DMS79 (cell line): ENCODE data around the gene FADD.
"Not testable (repeated sequence)": the region's sequence is repeated elsewhere in the genome, so short reads cannot be mapped to it uniquely, and the experiment has no call there.

Experiments
- DNase-seq: peaks from one replicate; lab custom pipeline; 2025; lab: John Stamatoyannopoulos, UW

The FADD gene

GRCh38 chr11:70182266-70182665, 20.8 kb upstream of the FADD start:
- no peak for DNase-seq

DNA sequence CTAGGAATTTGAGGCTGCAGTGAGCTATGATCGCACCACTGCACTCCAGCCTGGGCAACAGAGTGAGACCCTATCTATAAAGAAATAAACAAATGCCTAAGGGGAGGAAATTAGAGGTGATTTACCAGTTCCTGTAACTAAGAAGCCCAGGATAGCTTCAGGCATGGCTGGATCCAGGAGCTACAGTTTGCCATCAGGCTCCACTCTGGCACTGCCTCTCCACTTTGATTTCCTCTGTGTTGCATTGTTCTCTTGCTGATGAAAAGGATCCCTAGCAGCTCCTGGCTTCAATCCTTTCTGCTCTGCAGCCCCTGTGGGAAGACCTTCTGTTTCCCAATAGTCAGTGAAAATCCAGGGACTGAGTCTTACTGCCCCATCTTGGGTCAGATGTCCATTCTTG, 20.1 kb upstream of the FADD start:
- DNase-seq = no peak

DNA sequence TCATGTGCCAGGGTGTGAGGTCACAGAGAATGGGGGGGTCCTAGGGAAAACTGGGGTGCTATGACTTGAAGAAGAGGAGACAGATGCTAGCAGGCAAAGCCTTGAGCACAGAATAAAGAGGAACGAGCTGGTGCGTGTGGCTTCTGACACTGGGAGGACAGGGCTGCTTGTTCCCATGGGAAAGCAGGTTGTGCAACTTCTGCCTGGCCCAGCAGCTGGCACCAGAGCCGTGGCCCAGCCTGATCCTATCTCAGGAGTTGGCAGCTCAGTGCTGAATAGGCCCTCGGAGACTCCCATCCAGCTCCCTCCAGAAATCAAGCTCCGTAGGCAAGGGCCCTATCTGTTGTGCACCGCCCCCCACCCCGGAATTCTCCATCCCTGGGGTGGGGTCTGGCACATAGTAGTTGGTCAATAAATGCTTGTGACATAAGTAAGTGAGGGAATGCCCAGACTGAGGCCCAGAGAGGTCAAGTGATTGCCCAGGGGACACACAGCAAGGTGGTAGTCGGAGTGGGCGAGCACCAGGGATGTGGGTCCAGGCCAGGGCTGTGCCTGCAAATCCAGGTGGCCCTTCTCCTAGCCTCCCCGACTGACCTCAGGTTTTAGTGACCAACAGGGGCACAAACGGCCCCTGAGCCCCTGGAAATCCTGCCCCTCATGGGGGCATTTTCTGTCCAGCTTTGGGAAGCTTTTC, 19.5 kb upstream of the FADD start:
- no peak for DNase-seq

GRCh38 chr11:70184396-70184795, 18.7 kb upstream of the FADD start:
- DNase-seq = no peak

- no peak for DNase-seq
Observed at GRCh38 chr11:70185348-70186055, 17.6 kb upstream of the FADD start.

- no peak for DNase-seq
Observed at GRCh38 chr11:70186420-70186819, 16.7 kb upstream of the FADD start.

GRCh38 chr11:70186936-70187335, 16.2 kb upstream of the FADD start:
- no peak for DNase-seq

GRCh38 chr11:70187771-70188170, 15.3 kb upstream of the FADD start:
- DNase-seq = no peak

GRCh38 chr11:70189622-70190021, 13.5 kb upstream of the FADD start:
- DNase-seq = no peak

DNA sequence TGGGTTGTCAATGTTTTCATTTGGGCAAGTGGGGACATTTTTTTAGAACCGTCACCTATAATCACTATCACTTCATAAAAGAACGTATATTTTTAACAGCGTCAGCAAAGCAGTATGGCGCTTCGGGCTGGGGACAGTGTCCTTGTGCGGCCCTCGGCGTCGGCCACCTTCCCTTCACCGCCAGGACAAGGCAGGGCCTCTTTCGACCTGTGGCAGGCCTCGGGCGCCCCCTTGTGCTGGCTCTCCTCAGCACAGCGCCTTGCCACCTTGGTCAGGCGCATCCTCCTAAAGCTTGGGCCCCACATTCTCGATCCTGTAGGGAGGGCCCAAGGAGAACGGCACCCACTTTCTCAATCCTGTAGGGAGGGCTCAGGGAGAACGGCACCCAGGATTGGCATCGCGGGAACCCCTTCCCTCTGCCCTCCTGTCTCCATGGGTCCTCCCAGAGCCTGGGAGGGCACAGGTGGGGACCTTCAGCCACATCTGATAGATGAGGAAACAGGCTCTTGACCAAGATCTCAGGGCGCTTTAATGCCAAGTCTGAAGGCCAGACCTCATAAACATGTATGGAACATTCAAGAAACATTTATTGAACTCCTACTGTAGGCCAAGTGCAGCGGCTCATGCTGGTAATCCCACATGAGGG, 11.5 kb upstream of the FADD start:
- DNase-seq = peak; percentile 24

DNA sequence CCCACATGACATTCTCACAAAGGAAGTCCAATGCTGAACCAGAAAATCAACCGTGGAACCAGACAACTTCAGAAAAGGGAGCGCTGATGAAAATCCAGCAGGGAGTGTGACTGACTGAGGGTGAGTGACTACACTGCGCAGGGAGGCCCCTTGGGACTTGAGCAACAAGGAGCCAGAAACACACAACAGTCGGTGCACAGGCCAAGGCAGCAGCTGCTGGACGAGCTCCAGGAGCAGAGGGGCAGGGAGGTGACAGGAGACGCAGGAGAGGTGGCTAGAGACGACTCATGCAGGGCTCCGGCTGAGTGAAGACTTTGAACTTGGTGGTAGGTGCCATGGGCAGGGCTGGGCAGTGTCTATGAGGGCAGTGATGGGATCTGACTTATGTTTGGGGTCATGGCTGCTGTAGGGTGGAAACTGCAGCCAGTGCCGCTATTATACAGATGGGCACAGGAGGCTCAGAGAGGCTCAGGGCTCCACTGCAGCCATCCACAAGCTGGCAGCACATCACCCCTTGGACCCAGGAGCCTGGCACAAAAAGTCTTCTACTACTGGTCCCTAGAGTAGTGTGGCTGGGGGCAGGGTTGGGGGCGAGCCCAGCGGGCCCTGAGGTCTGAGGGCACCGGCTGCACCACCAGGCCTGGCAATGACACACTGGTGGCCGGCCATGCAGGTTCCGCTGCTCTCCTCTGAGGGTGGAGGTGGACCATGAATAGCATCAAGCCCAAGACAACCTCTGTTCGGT, 10.3 kb upstream of the FADD start:
- no peak for DNase-seq

- DNase-seq = no peak
Observed at GRCh38 chr11:70193411-70194292, 9.4 kb upstream of the FADD start.

DNA sequence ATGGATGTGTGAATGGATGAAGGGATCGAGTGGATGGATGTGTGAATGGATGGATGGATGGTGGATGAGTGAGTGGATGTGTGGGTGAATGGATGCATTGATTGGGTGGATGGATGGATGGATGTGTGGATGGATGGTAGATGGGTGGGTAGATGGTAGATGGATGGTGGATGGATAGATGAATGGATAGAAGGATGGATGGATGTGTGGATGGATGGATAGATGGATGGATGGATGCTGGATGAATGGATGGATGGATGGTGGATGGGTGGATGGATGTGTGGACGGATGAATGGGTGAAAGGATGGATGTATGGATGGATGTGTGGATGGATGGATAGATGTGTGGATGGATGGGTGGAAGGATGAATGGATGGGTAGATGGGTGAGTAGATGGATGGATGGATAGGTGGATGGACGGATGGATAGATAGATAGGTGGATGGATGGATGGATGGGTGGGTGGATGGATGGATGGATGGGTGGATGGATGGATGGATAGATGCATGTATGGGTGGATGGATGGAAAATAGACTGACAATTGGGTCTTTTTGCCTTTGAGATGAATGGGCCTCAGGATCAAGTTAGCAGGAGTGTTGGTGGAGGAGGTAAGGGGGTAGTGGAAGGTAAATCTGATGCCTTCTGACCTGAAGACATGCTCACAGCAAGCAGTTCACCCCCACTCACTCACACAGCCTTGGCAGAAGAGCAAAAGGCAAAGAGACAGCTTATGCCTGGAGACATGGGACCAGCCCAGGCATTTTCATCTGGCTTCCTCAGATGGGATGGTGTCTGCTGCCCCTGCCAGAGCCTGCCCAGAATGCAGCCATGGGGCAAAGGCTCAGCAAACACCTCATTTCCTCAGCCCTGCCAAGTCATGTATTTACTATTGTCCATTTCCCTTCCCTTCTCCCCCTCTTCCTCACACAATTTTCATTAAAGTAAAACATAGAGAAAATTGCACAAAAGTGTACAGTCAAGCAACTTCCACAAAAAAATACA, 8.0 kb upstream of the FADD start:
- no peak for DNase-seq

GRCh38 chr11:70200212-70200844, 2.8 kb upstream of the FADD start:
- no peak for DNase-seq

DNA sequence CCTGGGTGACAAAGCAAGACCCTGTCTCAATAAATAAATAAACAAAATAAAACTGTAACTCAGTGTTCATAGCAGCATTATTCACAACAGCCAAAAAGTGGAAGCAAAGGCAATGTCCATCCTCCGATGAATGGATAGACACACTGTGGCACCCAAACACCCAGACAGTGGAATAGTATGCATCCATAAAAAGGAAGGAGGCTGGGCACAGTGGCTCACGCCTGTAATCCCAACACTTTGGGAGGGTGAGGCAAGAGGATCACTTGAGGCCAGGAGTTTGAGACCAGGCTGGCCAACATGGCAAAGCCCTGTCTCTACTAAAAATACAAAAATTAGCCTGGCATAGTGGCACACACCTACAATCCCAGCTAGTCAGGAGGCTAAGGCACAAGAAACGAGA, 2.0 kb upstream of the FADD start:
- not testable (repeated sequence) for DNase-seq

DNA sequence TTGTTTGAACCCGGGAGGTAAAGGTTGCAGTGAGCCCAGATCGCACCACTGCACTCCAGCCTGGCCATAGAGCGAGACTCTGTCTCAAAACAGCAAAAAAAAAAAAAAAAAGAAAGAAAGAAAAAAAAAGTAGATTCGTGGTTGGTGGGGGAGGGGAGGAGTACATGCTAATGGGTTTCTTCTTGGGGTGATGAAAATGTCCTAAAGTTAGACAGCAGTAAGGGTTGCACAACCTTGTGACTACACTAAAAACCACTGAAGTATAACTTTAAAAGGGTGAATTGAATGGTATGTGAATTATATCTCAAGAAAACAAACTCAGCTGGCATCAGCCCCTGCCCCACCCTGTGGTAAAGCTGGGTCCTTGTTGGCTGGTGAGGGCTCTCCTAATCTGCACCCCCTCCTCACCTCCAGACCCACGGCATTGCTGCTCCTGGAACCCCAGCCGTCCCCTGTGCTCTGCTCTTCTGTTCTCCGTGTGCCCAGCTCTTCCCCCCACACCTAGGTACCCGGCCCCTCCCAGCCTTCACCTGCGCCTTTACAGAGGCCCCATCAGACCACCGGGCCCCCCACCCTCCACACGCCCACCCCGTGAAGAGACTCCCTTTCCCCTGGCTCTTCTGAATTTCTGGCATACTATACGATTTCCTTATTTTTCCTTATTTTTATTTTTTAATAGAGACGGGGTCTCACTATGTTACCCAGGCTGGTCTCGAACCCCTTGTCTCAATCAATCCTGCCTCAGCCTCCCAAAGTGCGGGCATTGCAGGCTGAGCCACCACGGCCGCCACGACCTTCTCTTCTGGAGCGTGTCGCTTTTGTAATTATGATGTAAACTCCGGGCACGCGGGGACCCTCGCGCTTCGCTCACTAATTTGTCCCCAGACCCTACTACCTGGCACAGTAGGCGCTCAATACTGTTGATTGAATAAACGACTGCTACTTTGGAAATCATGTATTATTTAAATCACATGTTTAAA, 924 bp upstream of the FADD start:
- DNase-seq = no peak

DNA sequence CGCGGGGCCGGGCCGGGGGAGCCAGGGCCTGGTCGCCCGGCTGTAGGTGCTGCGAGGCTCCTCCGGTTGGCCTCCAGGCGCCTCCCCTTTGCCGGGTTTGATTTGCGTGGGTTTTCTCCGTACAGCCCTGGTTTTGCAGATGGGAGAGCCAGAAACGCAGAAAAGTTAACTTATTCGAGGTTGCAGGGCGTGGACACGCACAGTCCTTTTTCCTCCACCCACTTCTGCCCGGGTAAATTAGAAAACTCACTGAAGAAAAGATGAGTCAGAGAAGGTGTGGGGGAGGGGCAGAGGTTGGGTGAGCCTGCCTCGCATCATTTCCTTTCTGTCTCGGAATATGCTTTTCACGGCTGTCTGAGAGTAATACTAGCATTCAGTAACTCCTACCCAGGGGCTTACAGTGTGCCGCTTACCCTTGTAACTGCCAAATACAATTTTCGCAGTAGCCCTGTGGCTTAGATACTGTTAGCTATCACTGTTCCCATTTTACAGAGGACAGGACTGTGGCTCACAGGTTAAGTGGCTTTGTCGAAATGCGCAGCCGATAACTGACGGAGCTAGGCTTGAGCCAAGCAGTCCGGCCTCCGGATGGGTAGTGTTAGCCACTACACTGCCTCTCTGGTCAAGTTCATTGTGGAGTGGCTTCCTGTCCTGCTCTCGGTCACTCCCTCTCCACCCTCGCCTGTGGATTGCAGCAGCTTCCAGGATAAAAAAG, 812 bp downstream of the FADD start:
- DNase-seq = no peak

GRCh38 chr11:70204466-70204799, 1.3 kb downstream of the FADD start:
- DNase-seq = no peak
